HepG2 (cell line): ENCODE measurements around the gene COL9A3. TPM values are rescaled to one million over a fixed set of nuclear protein-coding genes. Genes with fewer than 3 reads are reported as not detected.

Experiments
- BRD4 ChIP-seq: sonication (generic); formaldehyde crosslinking; IDR thresholded peaks from 2 replicates; pipeline ENCODE4 v1.4.0; 2020; ENCODE audit warnings: missing genetic modification reagents
- ELF3 ChIP-seq: IDR thresholded peaks from 2 replicates; pipeline ENCODE4 v1.6.1; 2016; ENCODE audit warnings: missing genetic modification reagents, missing compliant biosample characterization
- JDP2 ChIP-seq: sonication (generic); formaldehyde crosslinking; IDR thresholded peaks from 2 replicates; pipeline ENCODE4 v1.8.1; 2022; ENCODE audit warnings: missing genetic modification reagents, borderline replicate concordance
- MBNL3 ChIP-seq: fragments of 250-450 bp; sonication (Bioruptor Pico); conservative IDR thresholded peaks from 2 replicates; pipeline ENCODE4 v1.8.0; 2022; ENCODE audit warnings: mild to moderate bottlenecking, inconsistent platforms
- MIXL1 ChIP-seq: IDR thresholded peaks from 2 replicates; pipeline ENCODE4 v1.6.1; 2016
- PCBP2 ChIP-seq: fragments of 200-400 bp; formaldehyde crosslinking; optimal IDR thresholded peaks from 2 replicates; pipeline ENCODE3; 2018; ENCODE audit warnings: low read length, low read depth; ENCODE audit not compliant: poor library complexity, severe bottlenecking
- PHF8 ChIP-seq: sonication (generic); formaldehyde crosslinking; IDR thresholded peaks from 2 replicates; pipeline ENCODE4 v1.5.0; 2020; ENCODE audit warnings: missing genetic modification reagents
- RBM39 ChIP-seq: fragments of 200-400 bp; formaldehyde crosslinking; IDR thresholded peaks from one replicate; pipeline ENCODE4 v1.6.1; 2018; ENCODE audit warnings: antibody characterized with exemption, mild to moderate bottlenecking, low read depth, low read length; ENCODE audit not compliant: poor library complexity, severe bottlenecking
- REXO4 ChIP-seq: sonication (generic); formaldehyde crosslinking; IDR thresholded peaks from 2 replicates; pipeline ENCODE4 v1.8.0; 2022; ENCODE audit warnings: missing genetic modification reagents, mild to moderate bottlenecking, borderline replicate concordance
- RORA ChIP-seq: sonication (generic); formaldehyde crosslinking; IDR thresholded peaks from 2 replicates; pipeline ENCODE4 v1.5.0; 2020; ENCODE audit warnings: mild to moderate bottlenecking, missing genetic modification reagents, moderate library complexity
- SOX6 ChIP-seq, 2 experiments: fragments of 450-650 bp in 1 of 2; sonication (generic) in 1 of 2; formaldehyde crosslinking in 1 of 2; IDR thresholded peaks; 2 replicates each; pipeline versions ENCODE4 v1.4.0 to v1.6.1; 2017 to 2020; ENCODE audit warnings: antibody characterized with exemption in 1 of 2, mild to moderate bottlenecking in 1 of 2, missing genetic modification reagents in 1 of 2
- ZMYM2 ChIP-seq: sonication (generic); formaldehyde crosslinking; IDR thresholded peaks from 2 replicates; pipeline ENCODE4 v1.8.0; 2022; ENCODE audit warnings: mild to moderate bottlenecking, missing genetic modification reagents
- ZNF713 ChIP-seq: sonication (generic); formaldehyde crosslinking; IDR thresholded peaks from 2 replicates; pipeline ENCODE4 v1.4.0; 2020; ENCODE audit warnings: mild to moderate bottlenecking, missing genetic modification reagents
- ZNF850 ChIP-seq: sonication (generic); formaldehyde crosslinking; conservative IDR thresholded peaks from 2 replicates; pipeline ENCODE4 v1.9.0; 2021; ENCODE audit warnings: mild to moderate bottlenecking, missing genetic modification reagents
- polyA plus RNA-seq, 8 experiments: library from polyadenylated mRNA; depleted of rRNA in 3 of 8; stranded (reverse) in 7 of 8; unstranded in 1 of 8; fragments of >200 nt; fragmentation: Illumina TruSeq in 4 of 8; extraction: Trizol in 4 of 8; gene quantifications; 2 replicates each; pipeline versions ENCODE4 v1.2.1 to v1.2.3, GENCODE V29; 2011 to 2016; ENCODE audit warnings: low read depth in 4 of 8, missing spikeins in 1 of 8, mixed read lengths in 1 of 8; ENCODE audit not compliant: insufficient read depth in 1 of 8
- total RNA-seq, 5 experiments: library from RNA; depleted of rRNA; stranded (reverse); fragments of >200 nt; fragmentation: Illumina TruSeq; extraction: Trizol; gene quantifications; 2 replicates each; pipeline ENCODE4 v1.2.3, GENCODE V29; 2016; ENCODE audit warnings: low read depth in 1 of 5
- TF ChIP-seq, protein P1 (sequence below): IDR thresholded peaks from 2 replicates; pipeline ENCODE4 v1.6.1; 2012; ENCODE audit warnings: low read depth, low read length, improper control_type of control experiment
- TF ChIP-seq, protein P2 (sequence below): sonication (generic); formaldehyde crosslinking; IDR thresholded peaks from 2 replicates; pipeline ENCODE4 v1.4.0; 2020; ENCODE audit warnings: missing genetic modification reagents; ENCODE audit errors: not compliant biosample characterization
- TF ChIP-seq, protein P3 (sequence below): sonication (generic); formaldehyde crosslinking; IDR thresholded peaks from 2 replicates; pipeline ENCODE4 v1.4.0; 2020; ENCODE audit warnings: missing genetic modification reagents, borderline replicate concordance
- TF ChIP-seq, protein P4 (sequence below): sonication (generic); formaldehyde crosslinking; IDR thresholded peaks from 2 replicates; pipeline ENCODE4 v1.4.0; 2020; ENCODE audit warnings: missing genetic modification reagents, borderline replicate concordance

Gene COL9A3
- total and polyA plus RNA-seq, 2 of the 13 experiments (the other 11 are each of a cell fraction or from before 2014, with no cell fraction given): 155 to 204 TPM

DNA sequence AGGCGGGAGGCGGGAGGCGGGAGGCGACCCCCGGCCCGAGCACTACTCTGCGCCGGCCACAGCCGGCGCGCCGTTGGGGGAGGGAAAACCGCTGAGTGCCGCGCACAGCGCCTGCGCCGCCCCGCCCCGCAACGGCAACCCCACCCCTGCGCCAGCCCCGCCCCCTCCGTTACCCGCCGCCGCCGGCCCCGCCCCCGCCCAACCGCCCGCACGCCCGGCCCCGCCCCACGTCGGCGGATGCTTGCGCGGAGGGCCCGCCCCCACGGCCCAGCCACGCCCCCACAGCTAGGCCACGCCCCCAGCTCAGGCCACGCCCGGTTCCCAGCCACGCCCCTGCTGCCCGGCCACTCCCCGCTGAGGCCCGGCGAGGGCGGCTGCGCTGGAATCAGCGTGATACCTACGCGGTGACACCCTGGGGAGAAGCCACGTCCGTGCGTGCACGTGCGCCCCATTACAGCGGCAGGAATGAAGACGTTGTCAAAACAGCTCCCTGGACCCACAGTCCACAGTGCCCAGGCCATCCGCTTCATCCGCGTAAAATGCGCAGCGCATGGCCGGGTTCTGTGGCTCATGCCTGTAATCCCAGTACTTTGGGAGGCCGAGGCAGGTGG lies 45.0 kb downstream of the COL9A3 start, which contains the start of gene TCFL5 (continued):
- TF ChIP-seq PHF8 (no peak; the same call in none of the 2 replicates), RORA (CRISPR knock-in tag) (no peak), SOX6 (IDR thresholded peaks at IDR 0.05) (no peak), SOX6 (CRISPR knock-in tag; IDR thresholded peaks at IDR 0.05) (peak; percentile 66), JDP2 (no peak), REXO4 (CRISPR knock-in tag) (0 out of 2 replicates have a peak, but pooled peaks have one; percentile 73), MBNL3 (no peak), ZMYM2 (CRISPR knock-in tag) (peak; percentile 94; the same call in 1 of the 2 replicates), BRD4 (CRISPR knock-in tag) (0 out of 2 replicates have a peak, but pooled peaks have one; percentile 78), PCBP2 (no peak), ZNF850 (CRISPR knock-in tag) (no peak), ZNF713 (CRISPR knock-in tag) (peak; percentile 98), ELF3 (CRISPR knock-in tag) (peak; percentile 73), MIXL1 (CRISPR knock-in tag) (peak; percentile 90), RBM39 (peak; percentile 70)
- TF ChIP-seq, protein P1, sequence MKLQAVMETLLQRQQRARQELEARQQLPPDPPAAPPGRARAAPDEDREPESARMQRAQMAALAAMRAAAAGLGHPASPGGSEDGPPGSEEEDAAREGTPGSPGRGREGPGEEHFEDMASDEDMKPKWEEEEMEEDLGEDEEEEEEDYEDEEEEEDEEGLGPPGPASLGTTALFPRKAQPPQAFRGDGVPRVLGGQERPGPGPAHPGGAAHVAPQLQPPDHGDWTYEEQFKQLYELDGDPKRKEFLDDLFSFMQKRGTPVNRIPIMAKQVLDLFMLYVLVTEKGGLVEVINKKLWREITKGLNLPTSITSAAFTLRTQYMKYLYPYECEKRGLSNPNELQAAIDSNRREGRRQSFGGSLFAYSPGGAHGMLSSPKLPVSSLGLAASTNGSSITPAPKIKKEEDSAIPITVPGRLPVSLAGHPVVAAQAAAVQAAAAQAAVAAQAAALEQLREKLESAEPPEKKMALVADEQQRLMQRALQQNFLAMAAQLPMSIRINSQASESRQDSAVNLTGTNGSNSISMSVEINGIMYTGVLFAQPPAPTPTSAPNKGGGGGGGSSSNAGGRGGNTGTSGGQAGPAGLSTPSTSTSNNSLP: peak; percentile 66; the same call in 1 of the 2 replicates
- TF ChIP-seq, protein P2, sequence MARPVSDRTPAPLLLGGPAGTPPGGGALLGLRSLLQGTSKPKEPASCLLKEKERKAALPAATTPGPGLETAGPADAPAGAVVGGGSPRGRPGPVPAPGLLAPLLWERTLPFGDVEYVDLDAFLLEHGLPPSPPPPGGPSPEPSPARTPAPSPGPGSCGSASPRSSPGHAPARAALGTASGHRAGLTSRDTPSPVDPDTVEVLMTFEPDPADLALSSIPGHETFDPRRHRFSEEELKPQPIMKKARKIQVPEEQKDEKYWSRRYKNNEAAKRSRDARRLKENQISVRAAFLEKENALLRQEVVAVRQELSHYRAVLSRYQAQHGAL (CRISPR knock-in tag): peak; percentile 92
- TF ChIP-seq, protein P3, sequence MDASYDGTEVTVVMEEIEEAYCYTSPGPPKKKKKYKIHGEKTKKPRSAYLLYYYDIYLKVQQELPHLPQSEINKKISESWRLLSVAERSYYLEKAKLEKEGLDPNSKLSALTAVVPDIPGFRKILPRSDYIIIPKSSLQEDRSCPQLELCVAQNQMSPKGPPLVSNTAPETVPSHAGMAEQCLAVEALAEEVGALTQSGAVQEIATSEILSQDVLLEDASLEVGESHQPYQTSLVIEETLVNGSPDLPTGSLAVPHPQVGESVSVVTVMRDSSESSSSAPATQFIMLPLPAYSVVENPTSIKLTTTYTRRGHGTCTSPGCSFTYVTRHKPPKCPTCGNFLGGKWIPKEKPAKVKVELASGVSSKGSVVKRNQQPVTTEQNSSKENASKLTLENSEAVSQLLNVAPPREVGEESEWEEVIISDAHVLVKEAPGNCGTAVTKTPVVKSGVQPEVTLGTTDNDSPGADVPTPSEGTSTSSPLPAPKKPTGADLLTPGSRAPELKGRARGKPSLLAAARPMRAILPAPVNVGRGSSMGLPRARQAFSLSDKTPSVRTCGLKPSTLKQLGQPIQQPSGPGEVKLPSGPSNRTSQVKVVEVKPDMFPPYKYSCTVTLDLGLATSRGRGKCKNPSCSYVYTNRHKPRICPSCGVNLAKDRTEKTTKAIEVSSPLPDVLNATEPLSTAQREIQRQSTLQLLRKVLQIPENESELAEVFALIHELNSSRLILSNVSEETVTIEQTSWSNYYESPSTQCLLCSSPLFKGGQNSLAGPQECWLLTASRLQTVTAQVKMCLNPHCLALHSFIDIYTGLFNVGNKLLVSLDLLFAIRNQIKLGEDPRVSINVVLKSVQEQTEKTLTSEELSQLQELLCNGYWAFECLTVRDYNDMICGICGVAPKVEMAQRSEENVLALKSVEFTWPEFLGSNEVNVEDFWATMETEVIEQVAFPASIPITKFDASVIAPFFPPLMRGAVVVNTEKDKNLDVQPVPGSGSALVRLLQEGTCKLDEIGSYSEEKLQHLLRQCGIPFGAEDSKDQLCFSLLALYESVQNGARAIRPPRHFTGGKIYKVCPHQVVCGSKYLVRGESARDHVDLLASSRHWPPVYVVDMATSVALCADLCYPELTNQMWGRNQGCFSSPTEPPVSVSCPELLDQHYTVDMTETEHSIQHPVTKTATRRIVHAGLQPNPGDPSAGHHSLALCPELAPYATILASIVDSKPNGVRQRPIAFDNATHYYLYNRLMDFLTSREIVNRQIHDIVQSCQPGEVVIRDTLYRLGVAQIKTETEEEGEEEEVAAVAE: peak; percentile 86; the same call in 1 of the 2 replicates
- TF ChIP-seq, protein P4, sequence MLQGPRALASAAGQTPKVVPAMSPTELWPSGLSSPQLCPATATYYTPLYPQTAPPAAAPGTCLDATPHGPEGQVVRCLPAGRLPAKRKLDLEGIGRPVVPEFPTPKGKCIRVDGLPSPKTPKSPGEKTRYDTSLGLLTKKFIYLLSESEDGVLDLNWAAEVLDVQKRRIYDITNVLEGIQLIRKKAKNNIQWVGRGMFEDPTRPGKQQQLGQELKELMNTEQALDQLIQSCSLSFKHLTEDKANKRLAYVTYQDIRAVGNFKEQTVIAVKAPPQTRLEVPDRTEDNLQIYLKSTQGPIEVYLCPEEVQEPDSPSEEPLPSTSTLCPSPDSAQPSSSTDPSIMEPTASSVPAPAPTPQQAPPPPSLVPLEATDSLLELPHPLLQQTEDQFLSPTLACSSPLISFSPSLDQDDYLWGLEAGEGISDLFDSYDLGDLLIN (CRISPR knock-in tag): peak; percentile 91; the same call in 1 of the 2 replicates
